COLO668 (cell line): ENCODE measurements around the gene SPRR2A.
"Not testable (repeated sequence)": the region's sequence is repeated elsewhere in the genome, so short reads cannot be mapped to it uniquely, and the experiment has no call there.

Source experiments
- DNase-seq: peaks from one replicate; lab custom pipeline; 2025; ENCODE audit not compliant: unreplicated experiment; lab: John Stamatoyannopoulos, UW

Gene SPRR2A

GRCh38 chr1:153057375-153057774, at the start of gene SPRR2A:
SPRR2A (minus strand) TSS chr1:153057512; CDS start chr1:153056735, 777 bp downstream.
- no peak for DNase-seq

GRCh38 chr1:153100245-153100644, 42.9 kb upstream of the SPRR2A start:
- no peak for DNase-seq

GRCh38 chr1:153099461-153100045, 42.2 kb upstream of the SPRR2A start:
- DNase-seq: no peak

GRCh38 chr1:153095764-153096163, 38.5 kb upstream of the SPRR2A start:
- DNase-seq: no peak

GRCh38 chr1:153094426-153094825, 37.1 kb upstream of the SPRR2A start, which contains the start of gene SPRR2E:
SPRR2E (minus strand) TSS chr1:153094526; CDS start chr1:153093751, 775 bp downstream.
- no peak for DNase-seq

GRCh38 chr1:153087652-153088051, 30.3 kb upstream of the SPRR2A start:
- DNase-seq: no peak

- DNase-seq: no peak
Measured at GRCh38 chr1:153081736-153082135, 24.4 kb upstream of the SPRR2A start.

- DNase-seq: no peak
Measured at GRCh38 chr1:153072806-153073726, 15.8 kb upstream of the SPRR2A start.

GRCh38 chr1:153071511-153071910, 14.2 kb upstream of the SPRR2A start, which contains the start of gene SPRR2B:
SPRR2B (minus strand) TSS chr1:153071611; CDS start chr1:153070839, 772 bp downstream.
- no peak for DNase-seq

- no peak for DNase-seq
Measured at GRCh38 chr1:153070243-153070642, 12.9 kb upstream of the SPRR2A start.

- no peak for DNase-seq
Measured at GRCh38 chr1:153058826-153059784, 1.8 kb upstream of the SPRR2A start.

GRCh38 chr1:153058154-153058553, 842 bp upstream of the SPRR2A start:
- no peak for DNase-seq

- not testable (repeated sequence) for DNase-seq
Measured at GRCh38 chr1:153056111-153056510, 1.2 kb downstream of the SPRR2A start.

GRCh38 chr1:153049211-153049610, 8.1 kb downstream of the SPRR2A start:
- no peak for DNase-seq

GRCh38 chr1:153040950-153041631, 16.2 kb downstream of the SPRR2A start, which contains the start of gene SPRR2D:
SPRR2D (minus strand) TSS chr1:153041120; CDS start chr1:153040346, 774 bp downstream.
- DNase-seq: no peak

- DNase-seq: no peak
Measured at GRCh38 chr1:153035211-153035610, 22.1 kb downstream of the SPRR2A start.

- DNase-seq: no peak
Measured at GRCh38 chr1:153032677-153033308, 24.5 kb downstream of the SPRR2A start.

- no peak for DNase-seq
Measured at GRCh38 chr1:153032073-153032472, 25.2 kb downstream of the SPRR2A start.

GRCh38 chr1:153030895-153031294, 26.4 kb downstream of the SPRR2A start, which contains the start of gene SPRR1B:
SPRR1B (plus strand) TSS chr1:153031203; CDS start chr1:153032346, 1,143 bp downstream.
- no peak for DNase-seq

GRCh38 chr1:153028766-153029165, 28.5 kb downstream of the SPRR2A start:
- no peak for DNase-seq
